Fibroblast of peridontal ligament (primary cell): ENCODE results near the gene PILRB.
"Not testable (repeated sequence)": the region's sequence is repeated elsewhere in the genome, so short reads cannot be mapped to it uniquely, and the experiment has no call there.

Experiments used
- DNase-seq: peaks from one replicate; pipeline ENCODE4 v3.0.0-alpha.2; 2010; ENCODE audit errors: extremely low read depth

PILRB gene

GRCh38 chr7:100356416-100357068 is 1.4 kb upstream of the PILRB start:
- DNase-seq = no peak

- no peak for DNase-seq
Measured at GRCh38 chr7:100357131-100357561, 771 bp upstream of the PILRB start.

- DNase-seq = no peak
Measured at GRCh38 chr7:100358857-100359212, 918 bp downstream of the PILRB start.

GRCh38 chr7:100360135-100360854 is 2.4 kb downstream of the PILRB start:
- no peak for DNase-seq

- no peak for DNase-seq
Measured at GRCh38 chr7:100363098-100363497, 5.2 kb downstream of the PILRB start.

- not testable (repeated sequence) for DNase-seq
Measured at GRCh38 chr7:100363797-100364196, 5.9 kb downstream of the PILRB start.

- no peak for DNase-seq
Measured at GRCh38 chr7:100364480-100364879, 6.6 kb downstream of the PILRB start.

GRCh38 chr7:100365998-100366367 is 8.1 kb downstream of the PILRB start:
- not testable (repeated sequence) for DNase-seq

GRCh38 chr7:100366411-100367250 is 8.7 kb downstream of the PILRB start:
- no peak for DNase-seq

- no peak for DNase-seq
Measured at GRCh38 chr7:100367251-100367620, 9.3 kb downstream of the PILRB start.

GRCh38 chr7:100367676-100368613 is 10.0 kb downstream of the PILRB start:
- DNase-seq = no peak

GRCh38 chr7:100369105-100369504 is 11.2 kb downstream of the PILRB start:
- DNase-seq = no peak

GRCh38 chr7:100370303-100370702 is 12.4 kb downstream of the PILRB start:
- no peak for DNase-seq

GRCh38 chr7:100370746-100371145 is 12.8 kb downstream of the PILRB start:
- no peak for DNase-seq

GRCh38 chr7:100371561-100372171 is 13.7 kb downstream of the PILRB start:
- no peak for DNase-seq

GRCh38 chr7:100372256-100372655 is 14.3 kb downstream of the PILRB start:
- DNase-seq = peak; percentile 46

GRCh38 chr7:100372694-100373093 is 14.8 kb downstream of the PILRB start:
- no peak for DNase-seq

GRCh38 chr7:100373261-100373831 is 15.4 kb downstream of the PILRB start, which contains the start of gene PILRA:
PILRA (plus strand) TSS chr7:100373487; CDS start chr7:100373657, 170 bp downstream.
- no peak for DNase-seq

- not testable (repeated sequence) for DNase-seq
Measured at GRCh38 chr7:100373870-100374598, 16.1 kb downstream of the PILRB start.

GRCh38 chr7:100374601-100375000 is 16.7 kb downstream of the PILRB start:
- DNase-seq = no peak
